Mesenchymal stem cell (in vitro differentiated cells and primary cell): ENCODE data around the gene GPAM.

Experiments used
- DNase-seq: peaks from one replicate; pipeline ENCODE4 v3.0.0-alpha.2; 2013
- H2AFZ ChIP-seq: one replicate; pipeline ENCODE4 v1.6.1; 2013; ENCODE audit warnings: low read depth, mild to moderate bottlenecking, control low read depth, inconsistent platforms, low read length, moderate library complexity
- H2AK5ac ChIP-seq: 2 replicates; pipeline ENCODE4 v1.6.1; 2013; ENCODE audit warnings: low read length, moderate library complexity, mild to moderate bottlenecking, inconsistent platforms; ENCODE audit not compliant: severe bottlenecking
- H2BK120ac ChIP-seq: one replicate; pipeline ENCODE4 v1.6.1; 2013; ENCODE audit warnings: low read depth, mild to moderate bottlenecking, inconsistent platforms, low read length, moderate library complexity
- H2BK12ac ChIP-seq, 2 experiments: one replicate each; pipeline ENCODE4 v1.6.1; 2013; ENCODE audit warnings: inconsistent platforms in 2 of 2, low read length in 2 of 2, mild to moderate bottlenecking in 2 of 2, moderate library complexity in 2 of 2, control low read depth in 1 of 2
- H2BK15ac ChIP-seq: one replicate; pipeline ENCODE4 v1.6.1; 2013; ENCODE audit warnings: mild to moderate bottlenecking, low read depth, inconsistent platforms; ENCODE audit not compliant: poor library complexity, severe bottlenecking
- H2BK5ac ChIP-seq: 2 replicates; pipeline ENCODE4 v1.6.1; 2013; ENCODE audit warnings: low read depth, mild to moderate bottlenecking, low read length, control low read depth, inconsistent platforms; ENCODE audit not compliant: poor library complexity, severe bottlenecking
- H3K14ac ChIP-seq, 2 experiments: one replicate each; pipeline ENCODE4 v1.6.1; 2013; ENCODE audit warnings: inconsistent platforms in 2 of 2, low read length in 2 of 2, control low read depth in 1 of 2, mild to moderate bottlenecking in 1 of 2, moderate library complexity in 1 of 2
- H3K18ac ChIP-seq, 2 experiments: one replicate each; pipeline ENCODE4 v1.6.1; 2013; ENCODE audit warnings: inconsistent platforms in 2 of 2, low read length in 2 of 2, control low read depth in 1 of 2, low read depth in 1 of 2, mild to moderate bottlenecking in 1 of 2
- H3K23ac ChIP-seq, 2 experiments: one replicate each; pipeline ENCODE4 v1.6.1; 2013; ENCODE audit warnings: inconsistent platforms in 2 of 2, low read length in 2 of 2, mild to moderate bottlenecking in 2 of 2, moderate library complexity in 2 of 2, control low read depth in 1 of 2
- H3K27ac ChIP-seq: 2 replicates; pipeline ENCODE4 v1.5.1; 2013; ENCODE audit warnings: mild to moderate bottlenecking, moderate library complexity, low read length, control low read depth, inconsistent platforms; ENCODE audit not compliant: poor library complexity, severe bottlenecking
- H3K27me3 ChIP-seq, 2 experiments: 2 replicates each; pipeline versions ENCODE4 v1.6.1 to v1.7.0; 2013; ENCODE audit warnings: low read length in 2 of 2, mild to moderate bottlenecking in 2 of 2, moderate library complexity in 2 of 2, control low read depth in 1 of 2, inconsistent platforms in 1 of 2; ENCODE audit not compliant: control insufficient read depth in 1 of 2, insufficient read depth in 1 of 2
- H3K36me3 ChIP-seq, 2 experiments: 2 replicates each; pipeline versions ENCODE4 v1.6.1 to v1.7.0; 2013; ENCODE audit warnings: low read length in 2 of 2, control low read depth in 1 of 2, inconsistent platforms in 1 of 2, low read depth in 1 of 2, mild to moderate bottlenecking in 1 of 2; ENCODE audit not compliant: insufficient read depth in 2 of 2, control insufficient read depth in 1 of 2
- H3K4ac ChIP-seq, 2 experiments: one replicate each; pipeline ENCODE4 v1.6.1; 2013; ENCODE audit warnings: inconsistent platforms in 2 of 2, low read length in 2 of 2, mild to moderate bottlenecking in 2 of 2, moderate library complexity in 2 of 2, control low read depth in 1 of 2, low read depth in 1 of 2
- H3K4me1 ChIP-seq: 2 replicates; pipeline ENCODE4 v1.6.1; 2013; ENCODE audit warnings: low read depth, low read length, control low read depth; ENCODE audit not compliant: control insufficient read depth, insufficient read depth
- H3K4me2 ChIP-seq: 2 replicates; pipeline ENCODE4 v1.6.1; 2013; ENCODE audit warnings: low read length, mild to moderate bottlenecking, inconsistent platforms; ENCODE audit not compliant: poor library complexity, severe bottlenecking
- H3K4me3 ChIP-seq, 2 experiments: 2 replicates each; pipeline versions ENCODE4 v1.5.1 to v1.7.0; 2013; ENCODE audit warnings: low read length in 2 of 2, mild to moderate bottlenecking in 2 of 2, control low read depth in 1 of 2, low read depth in 1 of 2; ENCODE audit not compliant: insufficient read depth in 1 of 2
- H3K79me1 ChIP-seq: replicated peaks from 2 replicates; pipeline ENCODE4 v1.6.1; 2013; ENCODE audit warnings: mild to moderate bottlenecking, control low read depth, low read length, inconsistent platforms; ENCODE audit not compliant: poor library complexity, severe bottlenecking
- H3K9ac ChIP-seq: 2 replicates; pipeline ENCODE4 v1.7.0; 2013; ENCODE audit warnings: mild to moderate bottlenecking, low read length, moderate library complexity
- H3K9me3 ChIP-seq: 2 replicates; pipeline ENCODE4 v1.7.0; 2013; ENCODE audit warnings: mild to moderate bottlenecking, low read length; ENCODE audit not compliant: control insufficient read depth
- H4K8ac ChIP-seq: one replicate; pipeline ENCODE4 v1.6.1; 2013; ENCODE audit warnings: inconsistent platforms, mild to moderate bottlenecking, low read length, moderate library complexity
- H4K91ac ChIP-seq: one replicate; pipeline ENCODE4 v1.6.1; 2013; ENCODE audit warnings: mild to moderate bottlenecking, low read length, inconsistent platforms
- WGBS: methylation state at CpG from one replicate; pipeline ENCODE4 v1.1.7; 2013; ENCODE audit warnings: mixed read lengths; 5-methylcytosine and 5-hydroxymethylcytosine counted together

GPAM gene

DNA sequence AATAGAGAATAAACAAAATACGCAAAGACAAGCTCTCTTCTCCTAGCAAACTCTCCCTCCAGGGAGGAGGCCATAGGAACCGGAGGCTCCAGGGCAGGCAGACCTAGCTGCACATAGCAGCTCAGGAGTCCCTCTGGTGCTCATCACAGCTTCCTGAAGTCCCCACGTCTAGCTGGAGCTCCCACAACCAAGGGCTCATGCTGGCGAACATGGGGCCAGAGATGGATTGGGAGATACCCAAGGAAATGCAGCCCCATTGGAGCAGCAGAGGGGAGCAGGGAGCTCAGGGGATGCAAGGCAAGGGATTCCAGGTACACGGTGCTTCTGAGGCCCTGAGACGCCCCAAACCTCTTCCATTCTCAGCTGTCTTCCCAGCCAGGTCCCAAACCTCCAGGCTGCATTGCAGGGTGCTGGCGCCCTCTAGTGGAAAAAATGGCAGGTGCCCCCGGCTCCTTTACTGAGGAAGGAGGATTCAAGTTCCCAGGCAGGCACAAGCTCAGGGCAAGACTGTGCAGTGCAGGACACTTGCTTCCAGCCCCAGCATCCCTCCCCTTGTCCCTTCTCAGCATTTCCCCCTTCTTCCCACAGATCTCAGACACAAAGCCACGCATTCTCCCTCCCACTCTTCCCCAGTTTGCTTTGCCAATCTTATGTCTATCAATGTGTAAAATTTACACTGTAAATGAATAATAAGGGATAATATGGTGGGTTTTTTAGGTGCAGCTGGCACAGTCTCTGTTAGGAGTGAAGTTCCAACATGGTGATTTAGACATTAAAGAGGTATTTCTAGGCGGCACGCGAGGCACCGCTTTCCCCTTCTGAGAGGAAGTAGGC is 46.2 kb downstream of the GPAM start:
- H3K27ac ChIP-seq, result no peak overlapping the region
- H3K4me1 ChIP-seq, result no peaks in the 10 kb centered on the region
- no peak overlapping the region for H4K8ac ChIP-seq
- no peak overlapping the region for H3K4me3 ChIP-seq
- H2AFZ ChIP-seq, result no peak overlapping the region
- H2BK5ac ChIP-seq, result no peak overlapping the region
- H3K4me2 ChIP-seq, result no peak overlapping the region
- no peak overlapping the region for H3K23ac ChIP-seq
- no peaks in the 10 kb centered on the region for H3K79me1 ChIP-seq
- H3K9ac ChIP-seq, result no peak overlapping the region
- H2BK15ac ChIP-seq, result no peak overlapping the region
- peak; percentile 55 for DNase-seq
- H3K36me3 ChIP-seq, result no peaks in the 10 kb centered on the region
- no peaks in the 10 kb centered on the region for H3K9me3 ChIP-seq
- H3K4ac ChIP-seq, result no peak overlapping the region
- WGBS, result 64% methylated on average over 11 of the region's 13 CpGs
- H2BK120ac ChIP-seq, result no peak overlapping the region
- H4K91ac ChIP-seq, result no peak overlapping the region
- peaks cover 3 to 14% of the 10 kb centered on the region in 2 experiments for H3K27me3 ChIP-seq
- no peak overlapping the region for H3K18ac ChIP-seq
- H3K14ac ChIP-seq, result no peak overlapping the region
- H2AK5ac ChIP-seq, result no peak overlapping the region
- no peak overlapping the region for H2BK12ac ChIP-seq

DNA sequence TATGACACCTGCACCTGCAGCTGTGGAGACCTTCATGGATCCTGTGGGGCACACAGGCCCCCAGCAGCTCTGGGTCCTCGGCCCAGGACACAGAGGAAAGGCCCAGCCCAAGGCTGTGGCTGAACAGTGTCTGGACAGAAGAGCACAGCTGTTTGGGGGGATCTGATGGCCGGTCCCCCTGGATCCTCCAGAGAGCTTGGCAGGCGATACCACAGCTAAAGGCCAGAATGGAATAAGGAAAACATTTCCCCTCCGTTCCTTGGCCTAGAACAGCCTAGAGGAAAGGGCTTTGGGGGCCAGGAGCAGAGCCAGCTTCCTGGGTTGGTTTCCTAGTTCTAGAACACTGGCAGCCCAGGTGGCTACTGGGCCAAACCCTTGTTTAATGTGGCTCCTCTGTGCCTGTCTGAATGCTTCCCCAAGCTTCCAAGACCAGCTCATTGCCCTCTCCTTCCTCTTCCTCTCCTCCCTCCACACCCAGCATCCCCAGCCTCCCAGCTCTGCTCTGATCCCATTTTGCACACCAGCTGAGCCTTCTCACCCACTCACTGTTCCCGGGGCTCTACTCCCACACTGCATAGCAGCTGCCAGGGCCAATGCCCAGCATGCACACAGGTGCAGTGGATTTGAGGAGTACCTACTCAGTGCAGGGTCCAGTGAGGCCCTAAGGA is 46.9 kb downstream of the GPAM start:
- Histone ChIP-seq H3K4me1 (no peaks in the 10 kb centered on the region), H3K23ac (no peak overlapping the region), H3K4me3 (no peak overlapping the region), H2BK120ac (no peak overlapping the region), H3K4ac (no peak overlapping the region), H3K18ac (no peak overlapping the region), H3K36me3 (no peaks in the 10 kb centered on the region), H2AK5ac (no peak overlapping the region), H3K9me3 (no peaks in the 10 kb centered on the region), H2BK5ac (no peak overlapping the region), H3K27me3 (peaks cover 3 to 14% of the 10 kb centered on the region in 2 experiments), H2AFZ (no peak overlapping the region), H2BK12ac (no peak overlapping the region), H3K27ac (no peak overlapping the region), H3K9ac (no peak overlapping the region), H3K79me1 (no peaks in the 10 kb centered on the region), H4K91ac (no peak overlapping the region), H3K14ac (no peak overlapping the region), H3K4me2 (no peak overlapping the region), H4K8ac (no peak overlapping the region), H2BK15ac (no peak overlapping the region)
- DNase-seq, result no peak
- WGBS, result 86% methylated on average over 5 of the region's 5 CpGs

GRCh38 chr10:112135604-112136003 is 48.0 kb downstream of the GPAM start:
- Histone ChIP-seq H2BK120ac (no peak overlapping the region), H4K8ac (no peak overlapping the region), H3K9me3 (no peaks in the 10 kb centered on the region), H2BK5ac (no peak overlapping the region), H3K36me3 (no peaks in the 10 kb centered on the region), H3K23ac (no peak overlapping the region), H4K91ac (no peak overlapping the region), H2BK12ac (no peak overlapping the region), H2BK15ac (no peak overlapping the region), H2AK5ac (no peak overlapping the region), H3K4me1 (no peaks in the 10 kb centered on the region), H3K18ac (no peak overlapping the region), H3K27ac (no peak overlapping the region), H3K4me2 (no peak overlapping the region), H3K79me1 (no peaks in the 10 kb centered on the region), H3K4ac (no peak overlapping the region), H2AFZ (no peak overlapping the region), H3K14ac (no peak overlapping the region), H3K4me3 (no peak overlapping the region), H3K9ac (no peak overlapping the region), H3K27me3 (peaks cover 3 to 14% of the 10 kb centered on the region in 2 experiments)
- DNase-seq, result no peak
- WGBS, result 90% methylated on average over 4 of the region's 4 CpGs

GRCh38 chr10:112132435-112132834 is 51.1 kb downstream of the GPAM start:
- Histone ChIP-seq H2BK12ac (no peak overlapping the region), H3K27me3 (peaks cover 3 to 20% of the 10 kb centered on the region in 2 experiments), H3K4ac (no peak overlapping the region), H2BK120ac (no peak overlapping the region), H2BK15ac (no peak overlapping the region), H2AFZ (no peak overlapping the region), H4K8ac (no peak overlapping the region), H3K23ac (no peak overlapping the region), H3K4me2 (no peak overlapping the region), H3K9ac (no peak overlapping the region), H3K18ac (no peak overlapping the region), H3K4me3 (no peak overlapping the region), H3K4me1 (no peaks in the 10 kb centered on the region), H2AK5ac (no peak overlapping the region), H3K14ac (no peak overlapping the region), H3K9me3 (no peaks in the 10 kb centered on the region), H4K91ac (no peak overlapping the region), H3K27ac (no peak overlapping the region), H2BK5ac (no peak overlapping the region), H3K36me3 (no peaks in the 10 kb centered on the region), H3K79me1 (no peaks in the 10 kb centered on the region)
- no peak for DNase-seq
- 86% methylated on average over 4 of the region's 4 CpGs for WGBS
